Measurements from ENCODE around the gene CADM2. TPM values are rescaled to one million over a fixed set of nuclear protein-coding genes. Genes with fewer than 3 reads are reported as not detected.

CADM2 gene
- total RNA-seq, 4 donors from 2014 or later = 1.7 to 34.7 (median 7.9) TPM

DNA sequence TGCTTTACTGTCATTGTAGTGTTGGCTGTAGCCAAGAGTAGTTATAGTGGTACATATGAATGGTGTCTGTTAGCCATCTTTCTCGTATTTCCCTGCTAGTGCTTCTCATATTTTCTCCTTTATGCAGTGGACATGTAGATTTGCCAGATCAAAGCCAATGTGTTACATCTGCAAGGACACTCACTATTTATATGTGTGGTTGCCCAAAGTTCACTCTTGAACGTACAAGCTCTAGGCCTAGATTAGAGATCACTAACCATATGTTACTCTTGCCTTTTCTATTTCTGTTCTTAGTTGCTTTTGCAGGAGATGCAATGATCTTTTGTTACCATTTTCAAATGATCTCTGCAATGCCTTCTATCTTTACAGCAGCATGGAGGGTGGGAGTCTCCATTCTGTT lies 78.4 kb downstream of the CADM2 start:
- ATAC-seq (ENCODE audit: low FRiP score) (no peak), DNase-seq (ENCODE audit: low spot score) (no peak)
- TF ChIP-seq, protein P1, sequence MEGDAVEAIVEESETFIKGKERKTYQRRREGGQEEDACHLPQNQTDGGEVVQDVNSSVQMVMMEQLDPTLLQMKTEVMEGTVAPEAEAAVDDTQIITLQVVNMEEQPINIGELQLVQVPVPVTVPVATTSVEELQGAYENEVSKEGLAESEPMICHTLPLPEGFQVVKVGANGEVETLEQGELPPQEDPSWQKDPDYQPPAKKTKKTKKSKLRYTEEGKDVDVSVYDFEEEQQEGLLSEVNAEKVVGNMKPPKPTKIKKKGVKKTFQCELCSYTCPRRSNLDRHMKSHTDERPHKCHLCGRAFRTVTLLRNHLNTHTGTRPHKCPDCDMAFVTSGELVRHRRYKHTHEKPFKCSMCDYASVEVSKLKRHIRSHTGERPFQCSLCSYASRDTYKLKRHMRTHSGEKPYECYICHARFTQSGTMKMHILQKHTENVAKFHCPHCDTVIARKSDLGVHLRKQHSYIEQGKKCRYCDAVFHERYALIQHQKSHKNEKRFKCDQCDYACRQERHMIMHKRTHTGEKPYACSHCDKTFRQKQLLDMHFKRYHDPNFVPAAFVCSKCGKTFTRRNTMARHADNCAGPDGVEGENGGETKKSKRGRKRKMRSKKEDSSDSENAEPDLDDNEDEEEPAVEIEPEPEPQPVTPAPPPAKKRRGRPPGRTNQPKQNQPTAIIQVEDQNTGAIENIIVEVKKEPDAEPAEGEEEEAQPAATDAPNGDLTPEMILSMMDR (IDR thresholded peaks at IDR 0.05) = no peak

DNA sequence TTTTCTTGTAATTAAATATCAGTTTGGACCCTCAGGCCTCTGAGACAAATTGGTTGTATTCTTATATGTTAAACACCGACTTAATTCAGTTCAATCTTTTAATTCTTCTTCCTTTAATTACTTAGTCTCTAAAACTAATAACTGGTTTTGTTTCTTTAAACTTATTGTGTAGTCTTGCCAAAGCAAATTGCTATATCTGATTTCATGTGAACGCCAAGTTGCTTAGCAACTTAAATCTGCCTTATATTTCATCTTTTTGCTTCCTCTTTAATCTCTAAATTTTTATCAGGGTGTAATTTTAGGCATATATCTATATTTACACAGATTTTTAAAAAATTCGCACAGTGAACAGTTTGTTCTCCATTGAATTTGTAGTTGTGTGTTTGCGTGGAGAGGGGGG lies 82.2 kb downstream of the CADM2 start:
- TF ChIP-seq, protein P1 (IDR thresholded peaks at IDR 0.05) = no peak
- DNase-seq (ENCODE audit: low spot score) (no peak), ATAC-seq (ENCODE audit: low FRiP score) (no peak)

DNA sequence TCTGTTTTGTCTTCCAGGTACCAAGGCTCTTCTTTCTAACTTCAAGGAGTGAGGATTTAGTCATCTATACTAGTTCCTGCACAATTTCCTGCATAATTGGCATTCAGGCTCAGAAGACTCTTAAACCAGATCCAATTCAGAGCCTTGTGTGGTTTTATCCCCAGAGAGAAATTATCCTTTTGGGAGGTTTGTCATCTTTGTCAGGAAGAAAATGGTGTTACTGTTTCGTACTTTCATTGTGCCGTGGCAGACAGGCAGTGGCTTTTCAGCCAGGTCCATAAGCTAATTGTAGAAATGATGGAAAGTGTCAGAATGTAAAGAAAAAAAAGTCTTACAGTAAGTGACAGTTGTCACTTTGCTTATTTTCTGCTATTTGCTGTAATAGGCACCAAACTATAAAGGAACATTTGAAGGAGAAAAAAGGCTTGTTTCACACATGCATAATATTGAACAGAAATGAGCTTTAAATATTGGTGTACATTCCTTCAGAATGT lies 82.8 kb downstream of the CADM2 start:
- DNase-seq (ENCODE audit: low spot score) = no peak
- TF ChIP-seq, protein P1 (IDR thresholded peaks at IDR 0.05) = no peak
- ATAC-seq (ENCODE audit: low FRiP score) = no peak

DNA sequence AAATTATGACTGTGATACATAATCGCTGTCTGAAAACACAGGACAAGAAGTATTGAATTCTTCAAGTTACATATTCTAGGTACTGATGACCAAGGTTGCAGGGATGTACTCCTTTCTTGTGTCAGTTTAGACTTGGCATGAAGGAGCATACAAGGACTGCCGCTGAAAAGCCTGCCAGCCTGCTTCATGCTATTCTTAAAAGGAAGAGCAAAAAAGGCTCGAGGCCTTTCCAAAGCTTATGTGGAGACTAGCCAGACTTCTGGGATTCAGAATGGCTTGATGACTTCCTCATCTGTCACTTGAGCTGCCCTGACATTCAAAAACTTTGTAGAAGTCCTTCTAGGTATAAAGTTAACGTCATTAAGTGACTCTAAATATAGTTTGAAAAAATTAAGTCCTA lies 92.0 kb downstream of the CADM2 start:
- TF ChIP-seq, protein P1 (IDR thresholded peaks at IDR 0.05) = no peak
- no peak for DNase-seq (ENCODE audit: low spot score)
- no peak for ATAC-seq (ENCODE audit: low FRiP score)

DNA sequence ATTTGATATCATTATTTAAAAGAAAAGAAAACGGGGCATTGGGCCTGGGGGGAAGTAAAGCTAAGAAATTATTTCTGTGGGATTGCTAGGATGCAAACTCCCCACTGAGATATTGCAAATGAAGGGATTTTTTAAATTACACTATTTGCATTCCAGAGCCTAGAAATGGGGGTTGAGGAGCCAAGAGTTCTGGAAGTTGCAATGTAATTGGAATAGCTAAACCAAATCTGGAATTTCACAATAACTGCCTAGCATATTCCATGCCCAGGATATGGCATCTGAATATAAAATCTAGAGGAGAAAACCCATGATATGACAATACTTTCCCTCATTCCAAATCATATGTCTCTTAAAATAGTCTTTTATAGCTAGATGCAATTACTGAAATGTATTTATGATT lies 93.0 kb downstream of the CADM2 start:
- TF ChIP-seq, protein P1 (IDR thresholded peaks at IDR 0.05) = no peak
- ATAC-seq (ENCODE audit: low FRiP score) (no peak), DNase-seq (ENCODE audit: low spot score) (no peak)

DNA sequence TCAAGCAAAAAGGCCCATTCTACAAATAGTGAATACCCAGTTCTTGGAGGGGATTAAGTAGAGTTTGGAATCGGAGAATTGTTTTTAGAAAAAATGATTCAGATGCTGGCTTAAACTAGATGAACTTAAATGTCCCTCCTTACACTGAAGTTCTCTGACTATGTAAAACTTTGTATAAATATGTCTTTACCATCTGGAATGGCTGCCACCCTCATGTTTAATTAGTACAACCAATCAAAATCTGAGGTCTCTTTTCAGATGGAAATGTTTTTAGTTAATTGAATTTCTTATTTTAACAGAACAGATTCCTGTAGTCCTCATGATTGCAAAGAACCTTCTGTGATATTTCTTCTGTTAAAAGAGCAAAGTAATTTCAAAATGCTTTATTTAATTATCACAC lies 94.8 kb downstream of the CADM2 start:
- no peak for DNase-seq (ENCODE audit: low spot score)
- TF ChIP-seq, protein P1 (IDR thresholded peaks at IDR 0.05) = no peak
- ATAC-seq (ENCODE audit: low FRiP score) = no peak

DNA sequence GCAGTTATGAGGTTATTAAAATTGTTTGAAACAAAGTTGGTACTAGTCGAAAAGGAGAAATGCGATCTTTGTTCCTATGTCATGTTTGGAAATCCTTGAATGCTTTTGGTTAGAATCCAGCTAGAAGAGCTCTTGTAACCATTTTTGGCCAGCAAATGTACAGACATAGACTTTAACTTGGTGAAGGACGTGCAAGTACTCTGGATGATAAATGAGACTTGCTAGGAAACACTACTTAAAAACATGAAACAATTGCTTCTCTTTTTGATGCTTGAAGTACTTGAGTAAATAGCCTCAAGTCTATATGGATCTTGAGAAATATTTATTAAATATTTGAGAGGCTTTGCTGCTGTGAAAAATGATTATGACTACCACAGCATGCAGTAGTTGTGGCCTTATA lies 95.8 kb downstream of the CADM2 start:
- TF ChIP-seq, protein P1 (IDR thresholded peaks at IDR 0.05) = no peak
- DNase-seq (ENCODE audit: low spot score) (no peak), ATAC-seq (ENCODE audit: low FRiP score) (no peak)

Measured in omental fat pad (tissue), 4 donors.